SU-DHL-6 (cell line): ENCODE measurements around the gene PDSS1.

ENCODE experiments used
- CTCF ChIP-seq: fragments of 200-600 bp; sonication (generic); IDR thresholded peaks from one replicate; pipeline ENCODE4 v1.5.1; 2017; ENCODE audit warnings: antibody characterized with exemption, mild to moderate bottlenecking, low read length, moderate library complexity; ENCODE audit not compliant: insufficient read depth, poor library complexity, severe bottlenecking
- EZH2phosphoT487 ChIP-seq: fragments of 200-600 bp; sonication (generic), shearing (Covaris generic); conservative IDR thresholded peaks from 2 replicates; pipeline ENCODE4 v1.6.1; 2018; ENCODE audit warnings: mild to moderate bottlenecking, antibody characterized with exemption, low read length, moderate library complexity, mixed read lengths

- no peak for TF ChIP-seq CTCF
- no peak for TF ChIP-seq EZH2phosphoT487
Observed at GRCh38 chr10:26703096-26703495, 5.6 kb downstream of the PDSS1 start.
